Upper lobe of left lung (tissue), 6 donors: ENCODE data around the gene SEMA7A. TPM values are rescaled to one million over a fixed set of nuclear protein-coding genes. Genes with fewer than 3 reads are reported as not detected.

Source experiments
- ATAC-seq, 2 donors: fragments of 200-7000 bp; cut with Tn5 transposase; one replicate each; pipeline ENCODE4 v1.9.1; 2022; ENCODE audit warnings: mild to moderate bottlenecking in 2 of 2, moderate library complexity in 2 of 2; ENCODE audit not compliant: low FRiP score in 2 of 2
- DNase-seq, 2 donors: peaks; one replicate each; pipeline ENCODE4 v3.0.0-alpha.2; 2019 to 2020
- H3K27ac ChIP-seq, 4 donors: fragments of 200-600 bp; sonication (generic); one replicate each; pipeline ENCODE4 v1.5.1; 2016 to 2019
- H3K27me3 ChIP-seq, 4 donors: fragments of 200-600 bp; sonication (generic); one replicate each; pipeline ENCODE4 v1.5.1; 2017 to 2019
- H3K36me3 ChIP-seq, 4 donors: fragments of 200-600 bp; sonication (generic); one replicate each; pipeline ENCODE4 v1.5.1; 2016 to 2019
- H3K4me1 ChIP-seq, 4 donors: fragments of 200-600 bp; sonication (generic); one replicate each; pipeline ENCODE4 v1.5.1; 2018 to 2019
- H3K4me3 ChIP-seq, 4 donors: fragments of 200-600 bp; sonication (generic); one replicate each; pipeline ENCODE4 v1.5.1; 2017 to 2019; ENCODE audit warnings: mild to moderate bottlenecking in 2 of 4, moderate library complexity in 1 of 4
- H3K9me3 ChIP-seq, 4 donors: fragments of 200-600 bp; sonication (generic); one replicate each; pipeline ENCODE4 v1.5.1; 2018 to 2019
- CTCF ChIP-seq, 6 experiments: fragments of 450-650 bp in 4 of 6; fragments of 200-600 bp in 2 of 6; sonication (generic) in 2 of 6; IDR thresholded peaks; one replicate each; pipeline ENCODE4 v1.5.1; 2016 to 2019; ENCODE audit warnings: antibody characterized with exemption in 6 of 6
- EP300 ChIP-seq, 4 donors: sonication (generic); formaldehyde crosslinking; IDR thresholded peaks; one replicate each; pipeline ENCODE4 v1.5.1; 2017; ENCODE audit warnings: antibody characterized with exemption in 4 of 4, control low read depth in 2 of 4
- POLR2A ChIP-seq, 4 donors: fragments of 450-650 bp; IDR thresholded peaks; one replicate each; pipeline ENCODE4 v1.5.1; 2016 to 2017; ENCODE audit warnings: antibody characterized with exemption in 4 of 4, mild to moderate bottlenecking in 2 of 4
- POLR2AphosphoS5 ChIP-seq, 2 donors: sonication (generic); formaldehyde crosslinking; IDR thresholded peaks; one replicate each; pipeline ENCODE4 v1.5.1; 2017; ENCODE audit warnings: antibody characterized with exemption in 2 of 2
- WGBS, 2 donors: methylation state at CpG; one replicate each; pipeline ENCODE4 v1.1.5; 2017 to 2018; 5-methylcytosine and 5-hydroxymethylcytosine counted together
- total RNA-seq, 6 donors: library from RNA; depleted of rRNA in 4 of 6; stranded (reverse); fragments of >200 nt in 4 of 6; gene quantifications; one replicate each; pipeline versions ENCODE4 v1.1.0 to v1.2.1, GENCODE V29; 2016 to 2021
- donor health status: DM: no; HTN: no; CAD: no; lungs with moderate emphysema.
- donor health status: DM: no; HTN: yes; CAD: no; lungs with severe emphysema.

Gene SEMA7A
- total RNA-seq, 6 donors from 2014 or later, result 1.0 to 9.1 (median 5.3) TPM

GRCh38 chr15:74402873-74403587 lies 30.7 kb downstream of the SEMA7A start:
- peak in 1 of 2 donors; percentile 49 for DNase-seq
- TF ChIP-seq POLR2A (IDR thresholded peaks at IDR 0.05) (no peak), EP300 (IDR thresholded peaks at IDR 0.05) (no peak), POLR2AphosphoS5 (IDR thresholded peaks at IDR 0.05) (peak; percentile 23 to 26)
- 43 to 50% methylated on average over 4 to 11 of the region's 13 CpGs for WGBS, 2 donors
- peak overlapping the region in 3 of 4 donors; percentile 3 to 45 (median 15) for H3K27ac ChIP-seq
- ATAC-seq, result peak in 1 of 2 donors; percentile 42
- H3K4me3 ChIP-seq, result no peak overlapping the region
- H3K27me3 ChIP-seq, result no peaks in the 10 kb centered on the region
- H3K9me3 ChIP-seq, result no peaks in the 10 kb centered on the region
- peaks cover 2 to 15% (median 10%) of the 10 kb centered on the region in 4 donors for H3K4me1 ChIP-seq
- H3K36me3 ChIP-seq, result no peaks in the 10 kb centered on the region

GRCh38 chr15:74402337-74402841 lies 31.4 kb downstream of the SEMA7A start:
- TF ChIP-seq CTCF (IDR thresholded peaks at IDR 0.05), result no peak
- no peak for TF ChIP-seq POLR2A (IDR thresholded peaks at IDR 0.05)
- TF ChIP-seq POLR2AphosphoS5 (IDR thresholded peaks at IDR 0.05), result no peak
- no peak for TF ChIP-seq EP300 (IDR thresholded peaks at IDR 0.05)
- ATAC-seq, result no peak
- Histone ChIP-seq H3K9me3 (no peaks in the 10 kb centered on the region), H3K27me3 (no peaks in the 10 kb centered on the region), H3K27ac (peak overlapping the region in 3 of 4 donors; percentile 3 to 45 (median 14)), H3K36me3 (no peaks in the 10 kb centered on the region), H3K4me3 (no peak overlapping the region), H3K4me1 (peaks cover 2 to 15% (median 10%) of the 10 kb centered on the region in 4 donors)
- DNase-seq, result no peak
- WGBS, 2 donors, result 73 to 75% methylated on average over 3 to 5 of the region's 5 CpGs

- Histone ChIP-seq H3K36me3 (no peaks in the 10 kb centered on the region), H3K27ac (no peak overlapping the region), H3K4me1 (peaks cover 2 to 15% (median 10%) of the 10 kb centered on the region in 4 donors), H3K4me3 (no peak overlapping the region), H3K9me3 (no peaks in the 10 kb centered on the region), H3K27me3 (no peaks in the 10 kb centered on the region)
- 67 to 68% methylated on average over 8 to 11 of the region's 11 CpGs for WGBS, 2 donors
- TF ChIP-seq CTCF (IDR thresholded peaks at IDR 0.05), result no peak
- TF ChIP-seq POLR2AphosphoS5 (IDR thresholded peaks at IDR 0.05), result no peak
- no peak for TF ChIP-seq EP300 (IDR thresholded peaks at IDR 0.05)
- no peak for TF ChIP-seq POLR2A (IDR thresholded peaks at IDR 0.05)
- no peak for DNase-seq
- ATAC-seq, result no peak
These were observed 32.6 kb downstream of the SEMA7A start for GRCh38 chr15:74400915-74401757.

- Histone ChIP-seq H3K27me3 (no peaks in the 10 kb centered on the region), H3K36me3 (no peaks in the 10 kb centered on the region)
These were observed 33.4 kb downstream of the SEMA7A start for GRCh38 chr15:74400313-74400860.

More at GRCh38 chr15:74400313-74400860, 33.4 kb downstream of the SEMA7A start:
- no peak for ATAC-seq
- no peak for DNase-seq
- H3K27ac ChIP-seq, result no peak overlapping the region
- TF ChIP-seq CTCF (IDR thresholded peaks at IDR 0.05), result no peak
- no peak for TF ChIP-seq POLR2AphosphoS5 (IDR thresholded peaks at IDR 0.05)
- no peak for TF ChIP-seq POLR2A (IDR thresholded peaks at IDR 0.05)
- TF ChIP-seq EP300 (IDR thresholded peaks at IDR 0.05), result no peak
- WGBS, 2 donors, result 67 to 69% methylated on average over 7 to 10 of the region's 10 CpGs
- H3K9me3 ChIP-seq, result no peaks in the 10 kb centered on the region
- no peak overlapping the region for H3K4me3 ChIP-seq
- peaks cover 2 to 15% (median 10%) of the 10 kb centered on the region in 4 donors for H3K4me1 ChIP-seq
